Activated naive CD4-positive, alpha-beta T cell treated with anti-CD3 and anti-CD28 coated beads, Interleukin-2, amount 10 ng/mL, durations not matched to agents 7 days and 5 days (primary cell): ENCODE results near the gene TBC1D14.

ENCODE experiments used
- CTCF ChIA-PET: fragments of 350-600 bp; sonication (Branson Sonifier 250); formaldehyde crosslinking; loops from one replicate; lab custom pipeline; 2021; ENCODE audit warnings: antibody characterized with exemption; lab: Charles Lee
- DNase-seq: peaks from one replicate; pipeline ENCODE4 v3.0.0-alpha.2; 2020
- H3K27ac Mint-ChIP-seq: one replicate; pipeline ENCODE4 v1.8.0; 2021; ENCODE audit warnings: mild to moderate bottlenecking, moderate library complexity, mixed read lengths
- H3K27me3 Mint-ChIP-seq: one replicate; pipeline ENCODE4 v1.8.0; 2021; ENCODE audit warnings: mild to moderate bottlenecking, mixed read lengths
- H3K36me3 Mint-ChIP-seq: one replicate; pipeline ENCODE4 v1.8.0; 2021; ENCODE audit warnings: mixed read lengths
- H3K4me1 Mint-ChIP-seq: one replicate; pipeline ENCODE4 v1.8.0; 2021; ENCODE audit warnings: mixed read lengths
- H3K4me3 Mint-ChIP-seq: one replicate; pipeline ENCODE4 v1.8.0; 2021; ENCODE audit warnings: mild to moderate bottlenecking, moderate library complexity, mixed read lengths
- H3K9me3 Mint-ChIP-seq: one replicate; pipeline ENCODE4 v1.8.0; 2021; ENCODE audit warnings: mixed read lengths

TBC1D14 gene

GRCh38 chr4:6944301-6945051, 34.9 kb downstream of the TBC1D14 start:
- H3K4me3 Mint-ChIP-seq: no peak overlapping the region
- peaks cover 56% of the 10 kb centered on the region for H3K4me1 Mint-ChIP-seq
- peak overlapping the region; percentile 62 for H3K27ac Mint-ChIP-seq
- H3K27me3 Mint-ChIP-seq: no peaks in the 10 kb centered on the region
- DNase-seq: no peak
- H3K36me3 Mint-ChIP-seq: peaks cover 17% of the 10 kb centered on the region
- H3K9me3 Mint-ChIP-seq: no peaks in the 10 kb centered on the region
- CTCF ChIA-PET: interaction anchor here (1.5 kb wide), 1 partner anchor 30 kb away, joined by 4 read pairs; no protein-coding TSS in a partner anchor

GRCh38 chr4:6945052-6945409, 35.4 kb downstream of the TBC1D14 start:
- no peak overlapping the region for H3K27ac Mint-ChIP-seq
- no peaks in the 10 kb centered on the region for H3K27me3 Mint-ChIP-seq
- CTCF ChIA-PET: interaction anchor here (0.7 to 1.5 kb wide), 2 partner anchors 26 to 29 kb away, joined by 3 to 4 read pairs; no protein-coding TSS in a partner anchor
- no peak for DNase-seq
- no peak overlapping the region for H3K4me3 Mint-ChIP-seq
- H3K4me1 Mint-ChIP-seq: peaks cover 55% of the 10 kb centered on the region
- H3K36me3 Mint-ChIP-seq: peaks cover 18% of the 10 kb centered on the region
- H3K9me3 Mint-ChIP-seq: no peaks in the 10 kb centered on the region

- CTCF ChIA-PET: no interaction called here
- Mint-ChIP-seq H3K27ac (no peak overlapping the region), H3K9me3 (no peaks in the 10 kb centered on the region), H3K4me1 (peaks cover 48% of the 10 kb centered on the region), H3K36me3 (peaks cover 14% of the 10 kb centered on the region), H3K4me3 (no peak overlapping the region), H3K27me3 (no peaks in the 10 kb centered on the region)
- no peak for DNase-seq
These were observed 36.9 kb downstream of the TBC1D14 start for GRCh38 chr4:6946497-6946896.

GRCh38 chr4:6948134-6948460, 38.5 kb downstream of the TBC1D14 start:
- CTCF ChIA-PET: interaction anchor here (0.7 to 1.6 kb wide), 2 partner anchors 36 to 39 kb away, joined by 3 read pairs; no protein-coding TSS in a partner anchor
- Mint-ChIP-seq H3K9me3 (no peaks in the 10 kb centered on the region), H3K4me3 (no peak overlapping the region), H3K27ac (no peak overlapping the region), H3K27me3 (no peaks in the 10 kb centered on the region), H3K36me3 (peaks cover 18% of the 10 kb centered on the region), H3K4me1 (peaks cover 44% of the 10 kb centered on the region)
- DNase-seq: no peak

GRCh38 chr4:6951880-6952381, 42.3 kb downstream of the TBC1D14 start:
- Mint-ChIP-seq H3K4me3 (no peak overlapping the region), H3K4me1 (peaks cover 27% of the 10 kb centered on the region), H3K27me3 (no peaks in the 10 kb centered on the region), H3K27ac (peak overlapping the region; percentile 80), H3K36me3 (peaks cover 9% of the 10 kb centered on the region), H3K9me3 (no peaks in the 10 kb centered on the region)
- CTCF ChIA-PET: no interaction called here
- DNase-seq: no peak

GRCh38 chr4:6953751-6954380, 44.2 kb downstream of the TBC1D14 start:
- Mint-ChIP-seq H3K9me3 (no peaks in the 10 kb centered on the region), H3K27me3 (no peaks in the 10 kb centered on the region), H3K4me1 (peaks cover 24% of the 10 kb centered on the region), H3K27ac (no peak overlapping the region), H3K4me3 (no peak overlapping the region), H3K36me3 (peaks cover 6% of the 10 kb centered on the region)
- CTCF ChIA-PET: no interaction called here
- no peak for DNase-seq

GRCh38 chr4:6955261-6955911, 45.8 kb downstream of the TBC1D14 start:
- H3K4me3 Mint-ChIP-seq: no peak overlapping the region
- no peak for DNase-seq
- no peak overlapping the region for H3K27ac Mint-ChIP-seq
- CTCF ChIA-PET: no interaction called here
- no peaks in the 10 kb centered on the region for H3K27me3 Mint-ChIP-seq
- H3K36me3 Mint-ChIP-seq: peaks cover 3% of the 10 kb centered on the region
- H3K9me3 Mint-ChIP-seq: no peaks in the 10 kb centered on the region
- H3K4me1 Mint-ChIP-seq: peaks cover 22% of the 10 kb centered on the region

- peak overlapping the region; percentile 28 for H3K27ac Mint-ChIP-seq
- H3K36me3 Mint-ChIP-seq: peaks cover 3% of the 10 kb centered on the region
- no peak for DNase-seq
- no peaks in the 10 kb centered on the region for H3K27me3 Mint-ChIP-seq
- no peak overlapping the region for H3K4me3 Mint-ChIP-seq
- CTCF ChIA-PET: interaction anchor here (1.1 kb wide), 1 partner anchor 18 kb away, joined by 3 read pairs; no protein-coding TSS in a partner anchor
- peaks cover 19% of the 10 kb centered on the region for H3K4me1 Mint-ChIP-seq
- H3K9me3 Mint-ChIP-seq: no peaks in the 10 kb centered on the region
These were observed 46.4 kb downstream of the TBC1D14 start for GRCh38 chr4:6956087-6956433.

- no peaks in the 10 kb centered on the region for H3K27me3 Mint-ChIP-seq
- peaks cover 14% of the 10 kb centered on the region for H3K4me1 Mint-ChIP-seq
- H3K27ac Mint-ChIP-seq: no peak overlapping the region
- H3K4me3 Mint-ChIP-seq: no peak overlapping the region
- no peaks in the 10 kb centered on the region for H3K9me3 Mint-ChIP-seq
- no peak for DNase-seq
- CTCF ChIA-PET: interaction anchor here (1.1 kb wide), 1 partner anchor 18 kb away, joined by 3 read pairs; no protein-coding TSS in a partner anchor
- peaks cover 3% of the 10 kb centered on the region for H3K36me3 Mint-ChIP-seq
These were observed 47.0 kb downstream of the TBC1D14 start for GRCh38 chr4:6956434-6957147.

GRCh38 chr4:6957148-6957520, 47.5 kb downstream of the TBC1D14 start:
- Mint-ChIP-seq H3K36me3 (no peaks in the 10 kb centered on the region), H3K27me3 (no peaks in the 10 kb centered on the region), H3K4me1 (peaks cover 8% of the 10 kb centered on the region), H3K9me3 (no peaks in the 10 kb centered on the region), H3K4me3 (no peak overlapping the region), H3K27ac (no peak overlapping the region)
- CTCF ChIA-PET: interaction anchor here (1.1 kb wide), 2 partner anchors 17 to 146 kb away, joined by 3 read pairs; no protein-coding TSS in a partner anchor
- DNase-seq: no peak

GRCh38 chr4:6957994-6958393, 48.4 kb downstream of the TBC1D14 start:
- CTCF ChIA-PET: interaction anchor here (1.1 kb wide), 1 partner anchor 145 kb away, joined by 3 read pairs; no protein-coding TSS in a partner anchor
- Mint-ChIP-seq H3K36me3 (no peaks in the 10 kb centered on the region), H3K9me3 (no peaks in the 10 kb centered on the region), H3K27ac (no peak overlapping the region), H3K27me3 (no peaks in the 10 kb centered on the region), H3K4me1 (peaks cover 3% of the 10 kb centered on the region), H3K4me3 (no peak overlapping the region)
- no peak for DNase-seq

- CTCF ChIA-PET: no interaction called here
- no peak for DNase-seq
- Mint-ChIP-seq H3K27me3 (no peaks in the 10 kb centered on the region), H3K4me1 (peaks cover 7% of the 10 kb centered on the region), H3K36me3 (no peaks in the 10 kb centered on the region), H3K9me3 (no peaks in the 10 kb centered on the region), H3K4me3 (no peak overlapping the region), H3K27ac (no peak overlapping the region)
These were observed 49.6 kb downstream of the TBC1D14 start for GRCh38 chr4:6959261-6959660.

- Mint-ChIP-seq H3K27me3 (no peaks in the 10 kb centered on the region), H3K27ac (no peak overlapping the region), H3K9me3 (no peaks in the 10 kb centered on the region), H3K4me1 (peaks cover 7% of the 10 kb centered on the region), H3K36me3 (no peaks in the 10 kb centered on the region), H3K4me3 (no peak overlapping the region)
- no peak for DNase-seq
- CTCF ChIA-PET: no interaction called here
These were observed 50.5 kb downstream of the TBC1D14 start for GRCh38 chr4:6960154-6960553.
